Breast epithelium (tissue), 3 donors: ENCODE measurements around the gene HMCES.

ENCODE experiments used
- POLR2AphosphoS5 ChIP-seq, 3 donors: sonication (generic); formaldehyde crosslinking; IDR thresholded peaks; one replicate each; pipeline ENCODE4 v1.6.1; 2017; ENCODE audit warnings: antibody characterized with exemption in 3 of 3
- TF ChIP-seq, protein P1 (sequence below), 3 donors: fragments of 450-650 bp; IDR thresholded peaks; one replicate each; pipeline ENCODE4 v1.5.1; 2016 to 2017; ENCODE audit warnings: antibody characterized with exemption in 3 of 3, mild to moderate bottlenecking in 3 of 3, moderate library complexity in 3 of 3

GRCh38 chr3:129329858-129330257 lies 51.2 kb downstream of the HMCES start:
- TF ChIP-seq, protein P1, sequence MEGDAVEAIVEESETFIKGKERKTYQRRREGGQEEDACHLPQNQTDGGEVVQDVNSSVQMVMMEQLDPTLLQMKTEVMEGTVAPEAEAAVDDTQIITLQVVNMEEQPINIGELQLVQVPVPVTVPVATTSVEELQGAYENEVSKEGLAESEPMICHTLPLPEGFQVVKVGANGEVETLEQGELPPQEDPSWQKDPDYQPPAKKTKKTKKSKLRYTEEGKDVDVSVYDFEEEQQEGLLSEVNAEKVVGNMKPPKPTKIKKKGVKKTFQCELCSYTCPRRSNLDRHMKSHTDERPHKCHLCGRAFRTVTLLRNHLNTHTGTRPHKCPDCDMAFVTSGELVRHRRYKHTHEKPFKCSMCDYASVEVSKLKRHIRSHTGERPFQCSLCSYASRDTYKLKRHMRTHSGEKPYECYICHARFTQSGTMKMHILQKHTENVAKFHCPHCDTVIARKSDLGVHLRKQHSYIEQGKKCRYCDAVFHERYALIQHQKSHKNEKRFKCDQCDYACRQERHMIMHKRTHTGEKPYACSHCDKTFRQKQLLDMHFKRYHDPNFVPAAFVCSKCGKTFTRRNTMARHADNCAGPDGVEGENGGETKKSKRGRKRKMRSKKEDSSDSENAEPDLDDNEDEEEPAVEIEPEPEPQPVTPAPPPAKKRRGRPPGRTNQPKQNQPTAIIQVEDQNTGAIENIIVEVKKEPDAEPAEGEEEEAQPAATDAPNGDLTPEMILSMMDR (IDR thresholded peaks at IDR 0.05): no peak
- no peak for TF ChIP-seq POLR2AphosphoS5 (IDR thresholded peaks at IDR 0.05)
